CD14-positive monocyte (primary cell): ENCODE measurements around the gene BMI1. TPM values are rescaled to one million over a fixed set of nuclear protein-coding genes. Genes with fewer than 3 reads are reported as not detected.

ENCODE experiments used
- DNase-seq, 3 donors: peaks; one replicate each; pipeline ENCODE4 v3.0.0-alpha.2; 2011 to 2022
- H2AFZ ChIP-seq: 2 replicates; pipeline ENCODE4 v1.6.0; 2012; ENCODE audit warnings: mild to moderate bottlenecking, low read depth, low read length, inconsistent platforms; ENCODE audit not compliant: insufficient read depth, poor library complexity, severe bottlenecking
- H3K27ac ChIP-seq, 2 donors: 1 replicate in 1 of 2; 2 replicates in 1 of 2; pipeline ENCODE4 v1.5.1; 2012 to 2013; ENCODE audit warnings: low read length in 2 of 2, control low read depth in 1 of 2, inconsistent platforms in 1 of 2, low read depth in 1 of 2, mild to moderate bottlenecking in 1 of 2
- H3K27me3 ChIP-seq, 2 donors: one replicate each; pipeline versions ENCODE4 v1.6.0 to v1.6.1; 2011 to 2013; ENCODE audit warnings: low read length in 2 of 2; ENCODE audit not compliant: control insufficient read depth in 2 of 2, insufficient read depth in 2 of 2
- H3K36me3 ChIP-seq, 2 donors: replicated peaks in 1 of 2; 1 replicate in 1 of 2; 2 replicates in 1 of 2; pipeline versions ENCODE4 v1.5.1 to v1.6.1; 2012 to 2013; ENCODE audit warnings: low read length in 2 of 2, control low read depth in 1 of 2, inconsistent platforms in 1 of 2, mild to moderate bottlenecking in 1 of 2; ENCODE audit not compliant: insufficient read depth in 2 of 2, control insufficient read depth in 1 of 2
- H3K4me1 ChIP-seq, 2 donors: 1 replicate in 1 of 2; 2 replicates in 1 of 2; pipeline versions ENCODE4 v1.5.1 to v1.6.1; 2012 to 2013; ENCODE audit warnings: low read length in 2 of 2, control low read depth in 1 of 2, inconsistent platforms in 1 of 2, mild to moderate bottlenecking in 1 of 2, moderate library complexity in 1 of 2; ENCODE audit not compliant: insufficient read depth in 2 of 2, control insufficient read depth in 1 of 2
- H3K4me2 ChIP-seq: replicated peaks from 2 replicates; pipeline ENCODE3; 2012; ENCODE audit warnings: low read length, moderate library complexity, mild to moderate bottlenecking; ENCODE audit not compliant: poor library complexity, severe bottlenecking; ENCODE audit errors: extremely low read depth
- H3K4me3 ChIP-seq, 3 experiments: fragments of 200-600 bp in 1 of 3; sonication (generic) in 1 of 3; replicated peaks in 1 of 3; 1 replicate in 2 of 3; 2 replicates in 1 of 3; pipeline ENCODE4 v1.5.1; 2011 to 2013; ENCODE audit warnings: low read length in 3 of 3, mild to moderate bottlenecking in 3 of 3, control low read depth in 2 of 3, low read depth in 2 of 3, inconsistent platforms in 1 of 3, moderate library complexity in 1 of 3
- H3K79me2 ChIP-seq: 2 replicates; pipeline ENCODE4 v1.6.0; 2012; ENCODE audit warnings: mild to moderate bottlenecking, control low read depth, inconsistent platforms, low read length, moderate library complexity; ENCODE audit not compliant: insufficient read depth
- H3K9ac ChIP-seq: 2 replicates; pipeline ENCODE4 v1.6.0; 2017; ENCODE audit warnings: low read length, mild to moderate bottlenecking; ENCODE audit not compliant: insufficient read depth, poor library complexity, severe bottlenecking
- H3K9me3 ChIP-seq, 2 donors: replicated peaks in 1 of 2; 1 replicate in 1 of 2; 2 replicates in 1 of 2; pipeline versions ENCODE4 v1.5.1 to v1.6.1; 2012 to 2013; ENCODE audit warnings: low read length in 2 of 2, control low read depth in 1 of 2; ENCODE audit not compliant: control insufficient read depth in 1 of 2, insufficient read depth in 1 of 2
- H4K20me1 ChIP-seq: 2 replicates; pipeline ENCODE4 v1.6.0; 2012; ENCODE audit warnings: mild to moderate bottlenecking, low read length, control low read depth, moderate library complexity; ENCODE audit not compliant: insufficient read depth
- H3K27ac Mint-ChIP-seq, 7 donors: one replicate each; pipeline ENCODE4 v1.8.0; 2020; ENCODE audit warnings: mild to moderate bottlenecking in 7 of 7, mixed read lengths in 7 of 7, moderate library complexity in 6 of 7, inconsistent platforms in 2 of 7
- H3K27me3 Mint-ChIP-seq, 3 donors: one replicate each; pipeline ENCODE4 v1.8.0; 2021 to 2022; ENCODE audit warnings: low read depth in 3 of 3, mild to moderate bottlenecking in 3 of 3, mixed read lengths in 3 of 3, moderate library complexity in 3 of 3, inconsistent platforms in 1 of 3
- H3K36me3 Mint-ChIP-seq, 2 donors: one replicate each; pipeline ENCODE4 v1.8.0; 2020; ENCODE audit warnings: mixed read lengths in 2 of 2, inconsistent platforms in 1 of 2, mild to moderate bottlenecking in 1 of 2
- H3K4me1 Mint-ChIP-seq: one replicate; pipeline ENCODE4 v1.8.0; 2020; ENCODE audit warnings: mild to moderate bottlenecking, mixed read lengths
- H3K4me3 Mint-ChIP-seq, 2 donors: one replicate each; pipeline ENCODE4 v1.8.0; 2020; ENCODE audit warnings: mild to moderate bottlenecking in 2 of 2, mixed read lengths in 2 of 2, moderate library complexity in 1 of 2
- H3K9me3 Mint-ChIP-seq, 7 donors: one replicate each; pipeline ENCODE4 v1.8.0; 2020 to 2022; ENCODE audit warnings: mixed read lengths in 7 of 7, mild to moderate bottlenecking in 6 of 7, moderate library complexity in 6 of 7, inconsistent platforms in 2 of 7
- CTCF ChIP-seq: fragments of 200-600 bp; IDR thresholded peaks from one replicate; pipeline ENCODE4 v1.8.0; 2022; ENCODE audit warnings: antibody characterized with exemption, mild to moderate bottlenecking
- WGBS: methylation state at CpG from one replicate; pipeline ENCODE4 v1.1.5; 2013; ENCODE audit warnings: missing lambda C conversion rate; ENCODE audit not compliant: insufficient coverage; 5-methylcytosine and 5-hydroxymethylcytosine counted together
- intact Hi-C, 2 donors: fragments of 100-400 bp; cut with micrococcal nuclease; formaldehyde crosslinking; loops; one replicate each; pipeline versions ENCODE4 v1.15.0 to v1.15.1; 2023
- polyA plus RNA-seq, 3 donors: library from polyadenylated mRNA; depleted of rRNA in 1 of 3; unstranded in 2 of 3; stranded (reverse) in 1 of 3; fragments of 300-500 nt in 2 of 3; fragments of >200 nt in 1 of 3; fragmentation: Illumina TruSeq in 2 of 3; gene quantifications; 1 replicate in 2 of 3; 2 replicates in 1 of 3; pipeline ENCODE4 v1.2.3, GENCODE V29; 2012 to 2021

The BMI1 gene
- polyA plus RNA-seq, 3 donors, result 7.5 to 11.9 (median 11.0) TPM

GRCh38 chr10:22278441-22278782 is 42.5 kb upstream of the BMI1 start:
- no peaks in the 10 kb centered on the region for H3K36me3 ChIP-seq
- H3K4me3 ChIP-seq, result no peak overlapping the region
- H3K4me2 ChIP-seq, result no peak overlapping the region
- no CpG with 5 or more reads among the region's 4 CpGs for WGBS
- no peaks in the 10 kb centered on the region for H3K79me2 ChIP-seq
- Mint-ChIP-seq H3K27ac (peak overlapping the region in 1 of 7 donors; percentile 77), H3K27me3 (peaks cover 0 to 7% (median 3%) of the 10 kb centered on the region in 3 donors), H3K4me3 (no peak overlapping the region), H3K4me1 (no peaks in the 10 kb centered on the region), H3K9me3 (no peaks in the 10 kb centered on the region), H3K36me3 (no peaks in the 10 kb centered on the region)
- TF ChIP-seq CTCF, result no peak
- intact Hi-C loops, result no loop called here
- H3K4me1 ChIP-seq, result no peaks in the 10 kb centered on the region
- no peak overlapping the region for H2AFZ ChIP-seq
- H3K27ac ChIP-seq, result no peak overlapping the region
- DNase-seq, result no peak
- H3K9me3 ChIP-seq, result no peaks in the 10 kb centered on the region
- H3K27me3 ChIP-seq, result no peaks in the 10 kb centered on the region
- no peak overlapping the region for H3K9ac ChIP-seq
- no peaks in the 10 kb centered on the region for H4K20me1 ChIP-seq

DNA sequence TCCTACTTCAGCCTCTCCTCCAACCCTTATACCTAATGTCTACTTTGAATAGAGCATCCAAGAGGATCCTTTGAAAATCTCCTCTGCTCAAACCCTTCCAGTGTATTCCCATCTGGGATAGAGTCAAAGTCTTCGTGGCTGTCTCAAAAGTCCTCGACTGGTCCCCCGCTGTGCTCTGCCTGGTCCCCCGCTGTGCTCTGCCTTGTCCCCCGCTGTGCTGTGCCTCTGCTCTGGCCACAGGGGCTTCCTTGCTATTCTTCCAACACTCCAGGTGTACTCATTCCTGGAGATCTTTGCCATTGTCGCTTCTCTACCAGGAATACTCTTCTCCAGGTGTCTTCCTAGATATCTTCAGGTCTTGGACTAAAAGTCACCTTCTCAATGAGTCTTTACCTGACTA is 40.8 kb upstream of the BMI1 start:
- H3K27ac ChIP-seq, result no peak overlapping the region
- H3K27me3 Mint-ChIP-seq, result peaks cover 0 to 7% (median 5%) of the 10 kb centered on the region in 3 donors
- no peaks in the 10 kb centered on the region for H3K36me3 ChIP-seq
- H4K20me1 ChIP-seq, result no peaks in the 10 kb centered on the region
- no peaks in the 10 kb centered on the region for H3K9me3 ChIP-seq
- no peak overlapping the region for H3K4me3 ChIP-seq
- WGBS, result 98% methylated on average over 6 of the region's 6 CpGs
- no peak for TF ChIP-seq CTCF
- H3K4me1 Mint-ChIP-seq, result no peaks in the 10 kb centered on the region
- no peaks in the 10 kb centered on the region for H3K79me2 ChIP-seq
- no peak overlapping the region for H3K9ac ChIP-seq
- H3K4me1 ChIP-seq, result no peaks in the 10 kb centered on the region
- no peak overlapping the region for H3K4me3 Mint-ChIP-seq
- no peak overlapping the region for H3K4me2 ChIP-seq
- H3K9me3 Mint-ChIP-seq, result peaks cover 0 to 1% (median 0%) of the 10 kb centered on the region in 7 donors
- intact Hi-C loops, result no loop called here
- no peaks in the 10 kb centered on the region for H3K27me3 ChIP-seq
- DNase-seq, result no peak
- no peak overlapping the region for H3K27ac Mint-ChIP-seq
- H3K36me3 Mint-ChIP-seq, result no peaks in the 10 kb centered on the region
- no peak overlapping the region for H2AFZ ChIP-seq
